H1 (cell line): ENCODE results near the gene STAT5A. TPM values are rescaled to one million over a fixed set of nuclear protein-coding genes. Genes with fewer than 3 reads are reported as not detected.

Experiments used
- CTCF ChIA-PET: fragments of 300-600 bp; sonication (Branson Sonifier 250); formaldehyde crosslinking; loops from one replicate; lab custom pipeline; 2021; ENCODE audit not compliant: partially characterized antibody; lab: Charles Lee
- POLR2A ChIA-PET: fragments of 300-600 bp; sonication (Branson Sonifier 250); formaldehyde crosslinking; loops from one replicate; lab custom pipeline; 2021; ENCODE audit warnings: inconsistent platforms; ENCODE audit not compliant: partially characterized antibody; lab: Charles Lee
- DNase-seq, 2 experiments: peaks; one replicate each; pipeline versions ENCODE4 v3.0.0 to v3.0.0-alpha.2; 2010 to 2022; ENCODE audit warnings: low spot score in 2 of 2, low read depth in 1 of 2, mixed read lengths in 1 of 2
- FAIRE-seq: peaks from 2 replicates; lab custom pipeline; 2011; peaks lifted over from hg19 to GRCh38; lab: Jason Lieb, UNC
- H2AFZ ChIP-seq: 2 replicates; pipeline ENCODE4 v1.8.1; 2012; ENCODE audit warnings: low read length, inconsistent platforms
- H2AK5ac ChIP-seq: 2 replicates; pipeline ENCODE4 v1.6.1; 2013; ENCODE audit warnings: low read depth, low read length
- H2BK120ac ChIP-seq: replicated peaks from 2 replicates; pipeline ENCODE3; 2013; ENCODE audit warnings: low read depth, low read length, inconsistent platforms
- H2BK12ac ChIP-seq: 2 replicates; pipeline ENCODE4 v1.6.1; 2013; ENCODE audit warnings: low read depth, low read length
- H2BK15ac ChIP-seq: 2 replicates; pipeline ENCODE4 v1.6.1; 2013; ENCODE audit warnings: low read length
- H2BK20ac ChIP-seq: 2 replicates; pipeline ENCODE4 v1.6.1; 2013; ENCODE audit warnings: low read length
- H2BK5ac ChIP-seq: 2 replicates; pipeline ENCODE4 v1.6.1; 2013; ENCODE audit warnings: low read depth, low read length
- H3K14ac ChIP-seq: 2 replicates; pipeline ENCODE4 v1.6.1; 2013; ENCODE audit warnings: inconsistent platforms; ENCODE audit not compliant: insufficient read length
- H3K18ac ChIP-seq: 2 replicates; pipeline ENCODE4 v1.6.1; 2013; ENCODE audit warnings: low read length; ENCODE audit errors: extremely low read depth
- H3K23ac ChIP-seq: 2 replicates; pipeline ENCODE4 v1.6.1; 2013; ENCODE audit warnings: inconsistent platforms; ENCODE audit not compliant: insufficient read length
- H3K23me2 ChIP-seq: 2 replicates; pipeline ENCODE4 v1.6.1; 2013; ENCODE audit warnings: low read depth, low read length
- H3K27ac ChIP-seq: 2 replicates; pipeline ENCODE4 v1.6.1; 2011; ENCODE audit warnings: low read depth, low read length, inconsistent platforms
- H3K27me3 ChIP-seq, 4 experiments: replicated peaks in 1 of 4; 1 replicate in 1 of 4; 2 replicates in 3 of 4; pipeline versions ENCODE4 v1.6.1 to v1.8.1; 2011 to 2013; ENCODE audit warnings: low read length in 3 of 4, mild to moderate bottlenecking in 3 of 4, inconsistent platforms in 2 of 4, mixed read lengths in 2 of 4, moderate library complexity in 1 of 4; ENCODE audit not compliant: control insufficient read depth in 3 of 4, insufficient read depth in 3 of 4; ENCODE audit errors: extremely low read depth in 1 of 4
- H3K36me3 ChIP-seq, 4 experiments: 2 replicates each; pipeline versions ENCODE4 v1.6.1 to v1.8.1; 2011 to 2013; ENCODE audit warnings: mild to moderate bottlenecking in 4 of 4, low read length in 3 of 4, moderate library complexity in 2 of 4, control low read depth in 1 of 4, inconsistent platforms in 1 of 4; ENCODE audit not compliant: insufficient read depth in 4 of 4, control insufficient read depth in 2 of 4
- H3K4ac ChIP-seq: replicated peaks from 2 replicates; pipeline ENCODE3; 2013; ENCODE audit warnings: low read length, low read depth, mixed read lengths, inconsistent platforms; ENCODE audit not compliant: insufficient read length
- H3K4me1 ChIP-seq, 4 experiments: replicated peaks in 1 of 4; 1 replicate in 1 of 4; 2 replicates in 3 of 4; pipeline versions ENCODE4 v1.6.1 to v1.8.1; 2011 to 2013; ENCODE audit warnings: low read length in 3 of 4, inconsistent platforms in 2 of 4, mixed read lengths in 1 of 4; ENCODE audit not compliant: insufficient read depth in 4 of 4, control insufficient read depth in 3 of 4
- H3K4me2 ChIP-seq, 2 experiments: 2 replicates each; pipeline versions ENCODE4 v1.6.1 to v1.8.1; 2011 to 2013; ENCODE audit warnings: low read depth in 2 of 2, low read length in 2 of 2, control low read depth in 1 of 2, inconsistent platforms in 1 of 2, mild to moderate bottlenecking in 1 of 2; ENCODE audit not compliant: insufficient read depth in 1 of 2
- H3K4me3 ChIP-seq, 4 experiments: fragments of 200-600, 300-600 bp in 1 of 4; sonication (generic), shearing (Covaris generic), sonication (Bioruptor Twin) in 1 of 4; 2 replicates each; pipeline versions ENCODE4 v1.5.1 to v1.8.1; 2011 to 2016; ENCODE audit warnings: low read length in 4 of 4, low read depth in 3 of 4, control low read depth in 2 of 4, inconsistent platforms in 2 of 4, mild to moderate bottlenecking in 2 of 4, mixed read lengths in 1 of 4, moderate library complexity in 1 of 4; ENCODE audit not compliant: insufficient read depth in 2 of 4; ENCODE audit errors: extremely low read depth in 1 of 4
- H3K56ac ChIP-seq: replicated peaks from 2 replicates; pipeline ENCODE3; 2013; ENCODE audit warnings: low read depth, mild to moderate bottlenecking, mixed read lengths, low read length, inconsistent platforms; ENCODE audit not compliant: insufficient read length
- H3K79me1 ChIP-seq: 2 replicates; pipeline ENCODE4 v1.6.1; 2013; ENCODE audit warnings: low read depth, low read length, control low read depth
- H3K79me2 ChIP-seq, 2 experiments: 2 replicates each; pipeline versions ENCODE4 v1.6.1 to v1.8.1; 2012 to 2013; ENCODE audit warnings: low read length in 2 of 2, mild to moderate bottlenecking in 2 of 2, inconsistent platforms in 1 of 2; ENCODE audit not compliant: insufficient read depth in 2 of 2, control insufficient read depth in 1 of 2
- H3K9ac ChIP-seq, 4 experiments: replicated peaks in 1 of 4; 1 replicate in 1 of 4; 2 replicates in 3 of 4; pipeline versions ENCODE4 v1.6.1 to v1.8.1; 2011 to 2013; ENCODE audit warnings: low read depth in 3 of 4, low read length in 3 of 4, control low read depth in 2 of 4, mild to moderate bottlenecking in 2 of 4, moderate library complexity in 2 of 4, inconsistent platforms in 1 of 4; ENCODE audit errors: extremely low read depth in 1 of 4
- H3K9me3 ChIP-seq, 2 experiments: 2 replicates each; pipeline versions ENCODE4 v1.6.1 to v1.8.1; 2012 to 2013; ENCODE audit warnings: mild to moderate bottlenecking in 2 of 2, moderate library complexity in 2 of 2, control low read depth in 1 of 2, inconsistent platforms in 1 of 2, low read depth in 1 of 2, low read length in 1 of 2, mixed read lengths in 1 of 2; ENCODE audit not compliant: insufficient read depth in 2 of 2
- H4K20me1 ChIP-seq, 2 experiments: replicated peaks in 1 of 2; 2 replicates each; pipeline versions ENCODE3 to v1.8.1; 2011 to 2013; ENCODE audit warnings: inconsistent platforms in 2 of 2, low read length in 2 of 2, mild to moderate bottlenecking in 1 of 2; ENCODE audit not compliant: insufficient read depth in 2 of 2, control insufficient read depth in 1 of 2
- H4K5ac ChIP-seq: 2 replicates; pipeline ENCODE4 v1.6.1; 2013; ENCODE audit warnings: low read length, low read depth, mixed read lengths, inconsistent platforms; ENCODE audit not compliant: insufficient read length
- H4K8ac ChIP-seq: 2 replicates; pipeline ENCODE4 v1.8.0; 2013; ENCODE audit warnings: mild to moderate bottlenecking, moderate library complexity, low read length, inconsistent platforms; ENCODE audit not compliant: insufficient read depth; ENCODE audit errors: extremely low read depth
- H4K91ac ChIP-seq: replicated peaks from 2 replicates; pipeline ENCODE3; 2013; ENCODE audit warnings: low read length, mixed read lengths, inconsistent platforms; ENCODE audit not compliant: insufficient read length
- ASH2L ChIP-seq: fragments of 200-600, 300-600 bp; sonication (generic); IDR thresholded peaks from one replicate; pipeline ENCODE4 v1.7.1; 2017; ENCODE audit warnings: low read length
- CTBP2 ChIP-seq: IDR thresholded peaks from 2 replicates; pipeline ENCODE4 v1.7.0; 2011; ENCODE audit warnings: borderline replicate concordance, mild to moderate bottlenecking, moderate library complexity, mixed read lengths, low read length; ENCODE audit not compliant: insufficient read depth, insufficient read length
- CTCF ChIP-seq, 3 experiments: IDR thresholded peaks; 1 replicate in 2 of 3; 2 replicates in 1 of 3; pipeline versions ENCODE4 v1.5.1 to v1.6.1; 2011; ENCODE audit warnings: low read length in 3 of 3, mild to moderate bottlenecking in 3 of 3, inconsistent platforms in 2 of 3, low read depth in 1 of 3, moderate library complexity in 1 of 3; ENCODE audit not compliant: insufficient read depth in 1 of 3; ENCODE audit errors: control extremely low read depth in 1 of 3
- GABPA ChIP-seq: IDR thresholded peaks from 2 replicates; pipeline ENCODE4 v1.6.1; 2011; ENCODE audit warnings: mild to moderate bottlenecking, low read length, moderate library complexity, borderline replicate concordance; ENCODE audit not compliant: insufficient read depth
- JUN ChIP-seq: IDR thresholded peaks from 2 replicates; pipeline ENCODE4 v1.6.1; 2011; ENCODE audit warnings: low read depth, mild to moderate bottlenecking, improper control_type of control experiment, low read length
- RBBP5 ChIP-seq: IDR thresholded peaks from 2 replicates; pipeline ENCODE4 v1.7.1; 2012; ENCODE audit warnings: low read depth, mild to moderate bottlenecking, inconsistent platforms, low read length, moderate library complexity, borderline replicate concordance
- SIN3A ChIP-seq, 2 experiments: IDR thresholded peaks in 1 of 2; conservative IDR thresholded peaks in 1 of 2; 2 replicates each; pipeline ENCODE4 v1.6.1; 2011 to 2012; ENCODE audit warnings: low read length in 2 of 2, improper control_type of control experiment in 1 of 2, low read depth in 1 of 2, mild to moderate bottlenecking in 1 of 2
- SRF ChIP-seq: IDR thresholded peaks from 2 replicates; pipeline ENCODE4 v1.6.1; 2011; ENCODE audit warnings: mild to moderate bottlenecking, low read depth, low read length, moderate library complexity
- WGBS, 2 experiments: shearing (Covaris generic) in 1 of 2; methylation state at CpG; one replicate each; pipeline versions ENCODE4 v1.1.6 to v1.1.7; 2013 to 2015; ENCODE audit warnings: low lambda C conversion rate in 2 of 2, mixed read lengths in 2 of 2, inconsistent platforms in 1 of 2, low coverage in 1 of 2, missing lambda C conversion rate in 1 of 2; ENCODE audit not compliant: insufficient replicate concordance in 2 of 2, insufficient coverage in 1 of 2, insufficient read length in 1 of 2; ENCODE audit errors: extremely low coverage in 1 of 2, missing lambda C conversion rate in 1 of 2; 5-methylcytosine and 5-hydroxymethylcytosine counted together
- polyA plus RNA-seq, 7 experiments: library from polyadenylated mRNA; depleted of rRNA in 3 of 7; stranded (reverse) in 5 of 7; unstranded in 2 of 7; fragments of >200 nt in 5 of 7; fragments of 200-250 nt in 2 of 7; gene quantifications; 1 replicate in 5 of 7; 2 replicates in 1 of 7; 4 replicates in 1 of 7; pipeline versions ENCODE4 v1.2.1 to v1.2.3, GENCODE V29; 2011 to 2013; ENCODE audit warnings: missing spikeins in 2 of 7, mixed read lengths in 2 of 7
- total RNA-seq: library from RNA; stranded (reverse); fragmentation: NEBNext Ultra II Directional; extraction: Animal tissue kit (Norgen Biotek cat#: 25700); gene quantifications from 2 replicates; pipeline ENCODE4 v1.2.1, GENCODE V29; 2021

The STAT5A gene
- total and polyA plus RNA-seq, 2 of the 8 experiments (the other 6 are each of a cell fraction or from before 2014, with no cell fraction given) = 4.2 to 5.4 TPM

- Histone ChIP-seq H3K4me1 (peaks cover 0 to 5% (median under 1%) of the 10 kb centered on the region in 4 experiments; a peak in 2 of 7 replicates), H3K9me3 (no peaks in the 10 kb centered on the region), H3K4ac (no peak overlapping the region), H4K91ac (no peak overlapping the region), H2AK5ac (no peak overlapping the region), H3K23ac (no peak overlapping the region), H3K4me2 (no peak overlapping the region), H2BK12ac (no peak overlapping the region), H2AFZ (no peak overlapping the region), H3K79me1 (peaks cover 5% of the 10 kb centered on the region), H2BK5ac (no peak overlapping the region), H3K4me3 (no peak overlapping the region), H3K18ac (no peak overlapping the region), H3K23me2 (no peaks in the 10 kb centered on the region), H2BK120ac (no peak overlapping the region), H2BK15ac (no peak overlapping the region), H2BK20ac (no peak overlapping the region), H3K14ac (no peak overlapping the region), H3K56ac (no peak overlapping the region), H3K27ac (no peak overlapping the region), H3K79me2 (peaks cover 6 to 56% of the 10 kb centered on the region in 2 experiments; a peak in 3 of 4 replicates), H4K20me1 (peaks cover 0 to 4% of the 10 kb centered on the region in 2 experiments), H3K9ac (no peak overlapping the region), H4K5ac (no peak overlapping the region), H3K36me3 (no peaks in the 10 kb centered on the region), H3K27me3 (no peaks in the 10 kb centered on the region), H4K8ac (no peak overlapping the region)
- ChIA-PET CTCF (interaction anchor here (0.5 to 3.0 kb wide), 2 partner anchors 17 to 45 kb away, joined by 4 to 14 read pairs; no protein-coding TSS in a partner anchor), POLR2A (interaction anchor here (0.8 kb wide), 1 partner anchor 10 kb away, joined by 3 read pairs; no protein-coding TSS in a partner anchor)
- FAIRE-seq (no peak), DNase-seq (no peak)
- WGBS, 2 experiments = 90% methylated on average over 9 of the region's 9 CpGs; no CpG with 5 or more reads in 1 of the 2 experiments
- TF ChIP-seq CTBP2 (no peak), GABPA (no peak), RBBP5 (no peak), ASH2L (no peak), CTCF (IDR thresholded peaks at IDR 0.05; ENCODE audit: control extremely low read depth in 1 of 3, insufficient read depth in 1 of 3, low read depth in 1 of 3, low read length in 3 of 3) (no peak), JUN (no peak), SRF (no peak), SIN3A (conservative IDR thresholded peaks at IDR 0.05 in 1 of 2, IDR thresholded peaks at IDR 0.05 in 1 of 2; ENCODE audit: low read depth in 1 of 2, low read length in 2 of 2) (no peak)
Measured at GRCh38 chr17:42266918-42267766, 21.2 kb upstream of the STAT5A start.
